Measurements from ENCODE around the gene GRM1.

DNA sequence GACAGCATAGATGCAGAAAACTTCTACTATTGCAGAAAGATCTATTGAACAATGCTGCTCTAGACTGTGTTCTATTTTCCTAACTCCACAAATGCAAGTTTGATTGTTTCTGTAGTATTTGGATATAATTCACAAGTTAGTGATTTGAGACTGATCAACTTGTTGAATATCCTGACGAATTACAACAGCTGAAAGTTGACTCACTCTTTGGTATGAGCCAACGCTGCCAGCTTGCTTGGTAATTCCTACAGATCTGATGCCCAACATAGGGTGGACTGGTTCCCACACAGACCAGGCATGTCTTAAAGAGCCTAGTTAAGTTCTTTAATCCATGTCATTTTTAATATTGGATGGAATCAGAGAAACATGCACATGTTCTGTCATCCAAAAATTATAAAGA lies 283.7 kb downstream of the GRM1 start:
- TF ChIP-seq NUFIP1 (IDR thresholded peaks at IDR 0.05; ENCODE audit: partially characterized antibody) (no peak), CHD2 (IDR thresholded peaks at IDR 0.05; ENCODE audit: low read depth, low read length) (no peak), CTCF (IDR thresholded peaks at IDR 0.05 in 2 of 3, conservative IDR thresholded peaks at IDR 0.05 in 1 of 3; ENCODE audit: insufficient read depth in 2 of 3, low read depth in 1 of 3, low read length in 3 of 3) (no peak), EP300 (IDR thresholded peaks at IDR 0.05; ENCODE audit: low read length) (no peak), BCOR (IDR thresholded peaks at IDR 0.05) (no peak), BDP1 (IDR thresholded peaks at IDR 0.05; ENCODE audit: insufficient read depth, insufficient read length) (no peak)
